H1 (cell line): ENCODE results near the gene LDLRAD4. TPM values are rescaled to one million over a fixed set of nuclear protein-coding genes. Genes with fewer than 3 reads are reported as not detected.

Experiments used
- CTCF ChIA-PET: fragments of 300-600 bp; sonication (Branson Sonifier 250); formaldehyde crosslinking; loops from one replicate; lab custom pipeline; 2021; ENCODE audit not compliant: partially characterized antibody; lab: Charles Lee
- POLR2A ChIA-PET: fragments of 300-600 bp; sonication (Branson Sonifier 250); formaldehyde crosslinking; loops from one replicate; lab custom pipeline; 2021; ENCODE audit warnings: inconsistent platforms; ENCODE audit not compliant: partially characterized antibody; lab: Charles Lee
- DNase-seq, 2 experiments: peaks; one replicate each; pipeline versions ENCODE4 v3.0.0 to v3.0.0-alpha.2; 2010 to 2022; ENCODE audit warnings: low spot score in 2 of 2, low read depth in 1 of 2, mixed read lengths in 1 of 2
- FAIRE-seq: peaks from 2 replicates; lab custom pipeline; 2011; peaks lifted over from hg19 to GRCh38; lab: Jason Lieb, UNC
- H2AFZ ChIP-seq: 2 replicates; pipeline ENCODE4 v1.8.1; 2012; ENCODE audit warnings: low read length, inconsistent platforms
- H2AK5ac ChIP-seq: 2 replicates; pipeline ENCODE4 v1.6.1; 2013; ENCODE audit warnings: low read depth, low read length
- H2BK120ac ChIP-seq: replicated peaks from 2 replicates; pipeline ENCODE3; 2013; ENCODE audit warnings: low read depth, low read length, inconsistent platforms
- H2BK12ac ChIP-seq: 2 replicates; pipeline ENCODE4 v1.6.1; 2013; ENCODE audit warnings: low read depth, low read length
- H2BK15ac ChIP-seq: 2 replicates; pipeline ENCODE4 v1.6.1; 2013; ENCODE audit warnings: low read length
- H2BK20ac ChIP-seq: 2 replicates; pipeline ENCODE4 v1.6.1; 2013; ENCODE audit warnings: low read length
- H2BK5ac ChIP-seq: 2 replicates; pipeline ENCODE4 v1.6.1; 2013; ENCODE audit warnings: low read depth, low read length
- H3K14ac ChIP-seq: 2 replicates; pipeline ENCODE4 v1.6.1; 2013; ENCODE audit warnings: inconsistent platforms; ENCODE audit not compliant: insufficient read length
- H3K18ac ChIP-seq: 2 replicates; pipeline ENCODE4 v1.6.1; 2013; ENCODE audit warnings: low read length; ENCODE audit errors: extremely low read depth
- H3K23ac ChIP-seq: 2 replicates; pipeline ENCODE4 v1.6.1; 2013; ENCODE audit warnings: inconsistent platforms; ENCODE audit not compliant: insufficient read length
- H3K23me2 ChIP-seq: 2 replicates; pipeline ENCODE4 v1.6.1; 2013; ENCODE audit warnings: low read depth, low read length
- H3K27ac ChIP-seq: 2 replicates; pipeline ENCODE4 v1.6.1; 2011; ENCODE audit warnings: low read depth, low read length, inconsistent platforms
- H3K27me3 ChIP-seq, 4 experiments: replicated peaks in 1 of 4; 1 replicate in 1 of 4; 2 replicates in 3 of 4; pipeline versions ENCODE4 v1.6.1 to v1.8.1; 2011 to 2013; ENCODE audit warnings: low read length in 3 of 4, mild to moderate bottlenecking in 3 of 4, inconsistent platforms in 2 of 4, mixed read lengths in 2 of 4, moderate library complexity in 1 of 4; ENCODE audit not compliant: control insufficient read depth in 3 of 4, insufficient read depth in 3 of 4; ENCODE audit errors: extremely low read depth in 1 of 4
- H3K36me3 ChIP-seq, 4 experiments: 2 replicates each; pipeline versions ENCODE4 v1.6.1 to v1.8.1; 2011 to 2013; ENCODE audit warnings: mild to moderate bottlenecking in 4 of 4, low read length in 3 of 4, moderate library complexity in 2 of 4, control low read depth in 1 of 4, inconsistent platforms in 1 of 4; ENCODE audit not compliant: insufficient read depth in 4 of 4, control insufficient read depth in 2 of 4
- H3K4ac ChIP-seq: replicated peaks from 2 replicates; pipeline ENCODE3; 2013; ENCODE audit warnings: low read length, low read depth, mixed read lengths, inconsistent platforms; ENCODE audit not compliant: insufficient read length
- H3K4me1 ChIP-seq, 4 experiments: replicated peaks in 1 of 4; 1 replicate in 1 of 4; 2 replicates in 3 of 4; pipeline versions ENCODE4 v1.6.1 to v1.8.1; 2011 to 2013; ENCODE audit warnings: low read length in 3 of 4, inconsistent platforms in 2 of 4, mixed read lengths in 1 of 4; ENCODE audit not compliant: insufficient read depth in 4 of 4, control insufficient read depth in 3 of 4
- H3K4me2 ChIP-seq, 2 experiments: 2 replicates each; pipeline versions ENCODE4 v1.6.1 to v1.8.1; 2011 to 2013; ENCODE audit warnings: low read depth in 2 of 2, low read length in 2 of 2, control low read depth in 1 of 2, inconsistent platforms in 1 of 2, mild to moderate bottlenecking in 1 of 2; ENCODE audit not compliant: insufficient read depth in 1 of 2
- H3K4me3 ChIP-seq, 4 experiments: fragments of 200-600, 300-600 bp in 1 of 4; sonication (generic), shearing (Covaris generic), sonication (Bioruptor Twin) in 1 of 4; 2 replicates each; pipeline versions ENCODE4 v1.5.1 to v1.8.1; 2011 to 2016; ENCODE audit warnings: low read length in 4 of 4, low read depth in 3 of 4, control low read depth in 2 of 4, inconsistent platforms in 2 of 4, mild to moderate bottlenecking in 2 of 4, mixed read lengths in 1 of 4, moderate library complexity in 1 of 4; ENCODE audit not compliant: insufficient read depth in 2 of 4; ENCODE audit errors: extremely low read depth in 1 of 4
- H3K56ac ChIP-seq: replicated peaks from 2 replicates; pipeline ENCODE3; 2013; ENCODE audit warnings: low read depth, mild to moderate bottlenecking, mixed read lengths, low read length, inconsistent platforms; ENCODE audit not compliant: insufficient read length
- H3K79me1 ChIP-seq: 2 replicates; pipeline ENCODE4 v1.6.1; 2013; ENCODE audit warnings: low read depth, low read length, control low read depth
- H3K79me2 ChIP-seq, 2 experiments: 2 replicates each; pipeline versions ENCODE4 v1.6.1 to v1.8.1; 2012 to 2013; ENCODE audit warnings: low read length in 2 of 2, mild to moderate bottlenecking in 2 of 2, inconsistent platforms in 1 of 2; ENCODE audit not compliant: insufficient read depth in 2 of 2, control insufficient read depth in 1 of 2
- H3K9ac ChIP-seq, 4 experiments: replicated peaks in 1 of 4; 1 replicate in 1 of 4; 2 replicates in 3 of 4; pipeline versions ENCODE4 v1.6.1 to v1.8.1; 2011 to 2013; ENCODE audit warnings: low read depth in 3 of 4, low read length in 3 of 4, control low read depth in 2 of 4, mild to moderate bottlenecking in 2 of 4, moderate library complexity in 2 of 4, inconsistent platforms in 1 of 4; ENCODE audit errors: extremely low read depth in 1 of 4
- H3K9me3 ChIP-seq, 2 experiments: 2 replicates each; pipeline versions ENCODE4 v1.6.1 to v1.8.1; 2012 to 2013; ENCODE audit warnings: mild to moderate bottlenecking in 2 of 2, moderate library complexity in 2 of 2, control low read depth in 1 of 2, inconsistent platforms in 1 of 2, low read depth in 1 of 2, low read length in 1 of 2, mixed read lengths in 1 of 2; ENCODE audit not compliant: insufficient read depth in 2 of 2
- H4K20me1 ChIP-seq, 2 experiments: replicated peaks in 1 of 2; 2 replicates each; pipeline versions ENCODE3 to v1.8.1; 2011 to 2013; ENCODE audit warnings: inconsistent platforms in 2 of 2, low read length in 2 of 2, mild to moderate bottlenecking in 1 of 2; ENCODE audit not compliant: insufficient read depth in 2 of 2, control insufficient read depth in 1 of 2
- H4K5ac ChIP-seq: 2 replicates; pipeline ENCODE4 v1.6.1; 2013; ENCODE audit warnings: low read length, low read depth, mixed read lengths, inconsistent platforms; ENCODE audit not compliant: insufficient read length
- H4K8ac ChIP-seq: 2 replicates; pipeline ENCODE4 v1.8.0; 2013; ENCODE audit warnings: mild to moderate bottlenecking, moderate library complexity, low read length, inconsistent platforms; ENCODE audit not compliant: insufficient read depth; ENCODE audit errors: extremely low read depth
- H4K91ac ChIP-seq: replicated peaks from 2 replicates; pipeline ENCODE3; 2013; ENCODE audit warnings: low read length, mixed read lengths, inconsistent platforms; ENCODE audit not compliant: insufficient read length
- ASH2L ChIP-seq: fragments of 200-600, 300-600 bp; sonication (generic); IDR thresholded peaks from one replicate; pipeline ENCODE4 v1.7.1; 2017; ENCODE audit warnings: low read length
- CHD1 ChIP-seq: IDR thresholded peaks from 2 replicates; pipeline ENCODE4 v1.6.1; 2012; ENCODE audit warnings: low read depth, low read length, improper control_type of control experiment
- EZH2 ChIP-seq: fragments of 200-600 bp; sonication (generic); IDR thresholded peaks from 2 replicates; pipeline ENCODE4 v1.7.1; 2012; ENCODE audit warnings: low read depth, mild to moderate bottlenecking, moderate library complexity, low read length, inconsistent platforms; ENCODE audit not compliant: severe bottlenecking
- GTF2F1 ChIP-seq: IDR thresholded peaks from 2 replicates; pipeline ENCODE4 v1.6.1; 2012; ENCODE audit warnings: low read depth, low read length, improper control_type of control experiment, borderline replicate concordance
- RAD21 ChIP-seq, 2 experiments: IDR thresholded peaks in 1 of 2; conservative IDR thresholded peaks in 1 of 2; 2 replicates each; pipeline ENCODE4 v1.6.1; 2011; ENCODE audit warnings: low read depth in 2 of 2, low read length in 2 of 2, improper control_type of control experiment in 1 of 2, inconsistent platforms in 1 of 2, mild to moderate bottlenecking in 1 of 2, moderate library complexity in 1 of 2
- RXRA ChIP-seq: IDR thresholded peaks from 2 replicates; pipeline ENCODE4 v1.6.1; 2011; ENCODE audit warnings: low read depth, mild to moderate bottlenecking, low read length, moderate library complexity; ENCODE audit not compliant: insufficient read depth
- SIRT6 ChIP-seq: IDR thresholded peaks from one replicate; pipeline ENCODE4 v1.7.1; 2012; ENCODE audit warnings: low read length, inconsistent platforms
- SIX5 ChIP-seq: IDR thresholded peaks from 2 replicates; pipeline ENCODE4 v1.6.1; 2011; ENCODE audit warnings: mild to moderate bottlenecking, low read depth, low read length
- TAF7 ChIP-seq: optimal IDR thresholded peaks from 2 replicates; pipeline ENCODE3; 2011; ENCODE audit warnings: low read depth, mild to moderate bottlenecking, inconsistent platforms, low read length, moderate library complexity, borderline replicate concordance
- ZNF274 ChIP-seq: IDR thresholded peaks from 2 replicates; pipeline ENCODE4 v1.7.0; 2012; ENCODE audit warnings: low read length, borderline replicate concordance; ENCODE audit errors: extremely low read depth
- WGBS, 2 experiments: shearing (Covaris generic) in 1 of 2; methylation state at CpG; one replicate each; pipeline versions ENCODE4 v1.1.6 to v1.1.7; 2013 to 2015; ENCODE audit warnings: low lambda C conversion rate in 2 of 2, mixed read lengths in 2 of 2, inconsistent platforms in 1 of 2, low coverage in 1 of 2, missing lambda C conversion rate in 1 of 2; ENCODE audit not compliant: insufficient replicate concordance in 2 of 2, insufficient coverage in 1 of 2, insufficient read length in 1 of 2; ENCODE audit errors: extremely low coverage in 1 of 2, missing lambda C conversion rate in 1 of 2; 5-methylcytosine and 5-hydroxymethylcytosine counted together
- polyA plus RNA-seq, 7 experiments: library from polyadenylated mRNA; depleted of rRNA in 3 of 7; stranded (reverse) in 5 of 7; unstranded in 2 of 7; fragments of >200 nt in 5 of 7; fragments of 200-250 nt in 2 of 7; gene quantifications; 1 replicate in 5 of 7; 2 replicates in 1 of 7; 4 replicates in 1 of 7; pipeline versions ENCODE4 v1.2.1 to v1.2.3, GENCODE V29; 2011 to 2013; ENCODE audit warnings: missing spikeins in 2 of 7, mixed read lengths in 2 of 7
- total RNA-seq: library from RNA; stranded (reverse); fragmentation: NEBNext Ultra II Directional; extraction: Animal tissue kit (Norgen Biotek cat#: 25700); gene quantifications from 2 replicates; pipeline ENCODE4 v1.2.1, GENCODE V29; 2021
- TF ChIP-seq, protein P1 (sequence below), 3 experiments: IDR thresholded peaks; 1 replicate in 2 of 3; 2 replicates in 1 of 3; pipeline versions ENCODE4 v1.5.1 to v1.6.1; 2011; ENCODE audit warnings: low read length in 3 of 3, mild to moderate bottlenecking in 3 of 3, inconsistent platforms in 2 of 3, low read depth in 1 of 3, moderate library complexity in 1 of 3; ENCODE audit not compliant: insufficient read depth in 1 of 3; ENCODE audit errors: control extremely low read depth in 1 of 3

LDLRAD4 gene
- total and polyA plus RNA-seq, 2 of the 8 experiments (the other 6 are each of a cell fraction or from before 2014, with no cell fraction given) = 0.77 to 1.4 TPM

DNA sequence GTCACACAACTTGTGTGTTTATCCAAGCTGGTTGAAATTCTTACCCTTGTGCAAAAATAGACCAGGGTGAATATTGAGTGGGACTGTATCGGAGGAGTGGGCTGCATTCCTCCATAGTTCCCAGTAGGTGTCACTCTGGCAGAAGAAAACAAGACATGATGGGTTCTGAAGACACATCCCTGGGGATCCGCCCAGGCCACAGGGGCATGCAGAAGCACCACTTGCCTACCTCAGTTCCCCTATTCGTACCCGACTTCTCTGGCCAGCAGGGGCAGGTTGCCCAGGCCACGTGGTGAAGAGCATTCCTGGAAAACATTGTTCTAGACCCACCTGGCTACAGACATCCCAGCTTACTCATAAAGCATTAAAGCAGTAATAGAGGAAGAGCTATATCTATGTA lies 339.6 kb downstream of the LDLRAD4 start:
- Histone ChIP-seq H3K27ac (no peak overlapping the region), H2BK5ac (no peak overlapping the region), H3K27me3 (no peaks in the 10 kb centered on the region), H3K23ac (no peak overlapping the region), H3K14ac (no peak overlapping the region), H3K9me3 (no peaks in the 10 kb centered on the region), H3K9ac (no peak overlapping the region), H2BK20ac (no peak overlapping the region), H4K91ac (no peak overlapping the region), H3K56ac (no peak overlapping the region), H2BK15ac (no peak overlapping the region), H3K23me2 (no peaks in the 10 kb centered on the region), H3K4me3 (no peak overlapping the region), H3K18ac (no peak overlapping the region), H3K36me3 (no peaks in the 10 kb centered on the region), H4K8ac (no peak overlapping the region), H4K20me1 (no peaks in the 10 kb centered on the region), H2AFZ (no peak overlapping the region), H3K4ac (no peak overlapping the region), H3K4me2 (no peak overlapping the region), H3K79me2 (no peaks in the 10 kb centered on the region), H2AK5ac (no peak overlapping the region), H2BK120ac (no peak overlapping the region), H3K4me1 (no peaks in the 10 kb centered on the region), H2BK12ac (no peak overlapping the region), H4K5ac (no peak overlapping the region), H3K79me1 (no peaks in the 10 kb centered on the region)
- ChIA-PET CTCF (interaction anchor here (0.6 to 9.3 kb wide), 33 partner anchors 8 to 342 kb away, joined by 3 to 73 read pairs (median 3); no protein-coding TSS in a partner anchor), POLR2A (no interaction called here)
- DNase-seq (peak; percentile 34 to 62), FAIRE-seq (peak; percentile 71)
- 27% methylated on average over 5 of the region's 5 CpGs; no CpG with 5 or more reads in 1 of the 2 experiments for WGBS, 2 experiments
- TF ChIP-seq CHD1 (no peak), RXRA (no peak), EZH2 (no peak), ZNF274 (no peak), ASH2L (no peak), RAD21 (IDR thresholded peaks at IDR 0.05 in 1 of 2, conservative IDR thresholded peaks at IDR 0.05 in 1 of 2; ENCODE audit: low read depth in 2 of 2, low read length in 2 of 2) (peak; percentile 85 to 89), GTF2F1 (no peak), SIRT6 (no peak), SIX5 (no peak), TAF7 (no peak)
- TF ChIP-seq, protein P1, sequence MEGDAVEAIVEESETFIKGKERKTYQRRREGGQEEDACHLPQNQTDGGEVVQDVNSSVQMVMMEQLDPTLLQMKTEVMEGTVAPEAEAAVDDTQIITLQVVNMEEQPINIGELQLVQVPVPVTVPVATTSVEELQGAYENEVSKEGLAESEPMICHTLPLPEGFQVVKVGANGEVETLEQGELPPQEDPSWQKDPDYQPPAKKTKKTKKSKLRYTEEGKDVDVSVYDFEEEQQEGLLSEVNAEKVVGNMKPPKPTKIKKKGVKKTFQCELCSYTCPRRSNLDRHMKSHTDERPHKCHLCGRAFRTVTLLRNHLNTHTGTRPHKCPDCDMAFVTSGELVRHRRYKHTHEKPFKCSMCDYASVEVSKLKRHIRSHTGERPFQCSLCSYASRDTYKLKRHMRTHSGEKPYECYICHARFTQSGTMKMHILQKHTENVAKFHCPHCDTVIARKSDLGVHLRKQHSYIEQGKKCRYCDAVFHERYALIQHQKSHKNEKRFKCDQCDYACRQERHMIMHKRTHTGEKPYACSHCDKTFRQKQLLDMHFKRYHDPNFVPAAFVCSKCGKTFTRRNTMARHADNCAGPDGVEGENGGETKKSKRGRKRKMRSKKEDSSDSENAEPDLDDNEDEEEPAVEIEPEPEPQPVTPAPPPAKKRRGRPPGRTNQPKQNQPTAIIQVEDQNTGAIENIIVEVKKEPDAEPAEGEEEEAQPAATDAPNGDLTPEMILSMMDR (IDR thresholded peaks at IDR 0.05; ENCODE audit: control extremely low read depth in 1 of 3, insufficient read depth in 1 of 3, low read depth in 1 of 3, low read length in 3 of 3) = peak; percentile 51 to 84 (median 63)
